Ectodermal cell (in vitro differentiated cells): ENCODE measurements around the gene CPAMD8.

Experiments
- H3K27ac ChIP-seq: 2 replicates; pipeline ENCODE4 v1.7.0; 2013; ENCODE audit warnings: mild to moderate bottlenecking, low read depth, low read length; ENCODE audit not compliant: insufficient read depth, poor library complexity, severe bottlenecking
- H3K27me3 ChIP-seq: 2 replicates; pipeline ENCODE4 v1.7.0; 2013; ENCODE audit warnings: mild to moderate bottlenecking, low read length; ENCODE audit not compliant: insufficient read depth, control insufficient read depth, poor library complexity, severe bottlenecking
- H3K36me3 ChIP-seq: one replicate; pipeline ENCODE4 v1.7.0; 2013; ENCODE audit warnings: low read length; ENCODE audit not compliant: control insufficient read depth, insufficient read depth
- H3K4me1 ChIP-seq: one replicate; pipeline ENCODE4 v1.7.0; 2013; ENCODE audit warnings: low read length; ENCODE audit not compliant: control insufficient read depth, insufficient read depth
- H3K4me3 ChIP-seq: 2 replicates; pipeline ENCODE4 v1.7.0; 2013; ENCODE audit warnings: low read depth, low read length, control low read depth; ENCODE audit not compliant: insufficient read depth
- H3K9me3 ChIP-seq: 2 replicates; pipeline ENCODE4 v1.7.0; 2013; ENCODE audit warnings: mild to moderate bottlenecking, low read length, moderate library complexity; ENCODE audit not compliant: control insufficient read depth
- WGBS, 2 experiments: methylation state at CpG; one replicate each; pipeline ENCODE4 v1.1.7; 2013; ENCODE audit warnings: missing lambda C conversion rate in 2 of 2; 5-methylcytosine and 5-hydroxymethylcytosine counted together

CPAMD8 gene

DNA sequence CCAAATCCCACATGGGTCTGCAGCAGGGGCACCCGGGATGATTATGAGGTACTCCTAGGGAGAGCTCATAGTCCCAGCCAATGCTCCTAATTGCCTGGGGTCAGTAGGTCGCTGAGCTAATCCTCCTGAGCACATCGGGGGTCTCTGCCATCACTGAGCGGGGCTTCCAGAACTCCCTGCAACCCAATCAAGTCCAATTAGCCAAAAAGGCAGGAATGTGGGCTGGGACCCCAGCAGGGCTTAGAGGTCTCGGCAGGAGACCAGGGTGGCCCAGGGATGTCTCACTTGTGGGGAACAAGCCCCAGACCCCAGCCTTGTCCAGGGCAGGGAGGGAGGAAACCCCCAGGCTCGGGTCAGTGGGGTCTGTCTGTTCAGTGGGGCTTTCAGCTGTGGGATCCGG lies 17.1 kb upstream of the CPAMD8 start:
- Histone ChIP-seq H3K9me3 (no peaks in the 10 kb centered on the region), H3K36me3 (no peaks in the 10 kb centered on the region), H3K4me1 (peaks cover 14% of the 10 kb centered on the region), H3K27me3 (no peaks in the 10 kb centered on the region), H3K27ac (no peak overlapping the region), H3K4me3 (no peak overlapping the region)
- WGBS, 2 experiments, result 59 to 66% methylated on average over 7 of the region's 7 CpGs

GRCh38 chr19:17041976-17042375 lies 15.4 kb upstream of the CPAMD8 start:
- H3K27me3 ChIP-seq, result no peaks in the 10 kb centered on the region
- 80 to 84% methylated on average over 11 of the region's 11 CpGs for WGBS, 2 experiments

GRCh38 chr19:17037966-17038500 lies 11.4 kb upstream of the CPAMD8 start:
- H3K27me3 ChIP-seq, result no peaks in the 10 kb centered on the region
- H3K9me3 ChIP-seq, result no peaks in the 10 kb centered on the region
- no peak overlapping the region for H3K4me3 ChIP-seq
- H3K4me1 ChIP-seq, result peaks cover 4% of the 10 kb centered on the region
- H3K27ac ChIP-seq, result no peak overlapping the region
- H3K36me3 ChIP-seq, result no peaks in the 10 kb centered on the region
- WGBS, 2 experiments, result 83 to 85% methylated on average over 15 of the region's 15 CpGs

More at GRCh38 chr19:17041976-17042375, 15.4 kb upstream of the CPAMD8 start:
- Histone ChIP-seq H3K9me3 (no peaks in the 10 kb centered on the region), H3K27ac (no peak overlapping the region), H3K36me3 (no peaks in the 10 kb centered on the region), H3K4me1 (peaks cover 14% of the 10 kb centered on the region), H3K4me3 (no peak overlapping the region)

DNA sequence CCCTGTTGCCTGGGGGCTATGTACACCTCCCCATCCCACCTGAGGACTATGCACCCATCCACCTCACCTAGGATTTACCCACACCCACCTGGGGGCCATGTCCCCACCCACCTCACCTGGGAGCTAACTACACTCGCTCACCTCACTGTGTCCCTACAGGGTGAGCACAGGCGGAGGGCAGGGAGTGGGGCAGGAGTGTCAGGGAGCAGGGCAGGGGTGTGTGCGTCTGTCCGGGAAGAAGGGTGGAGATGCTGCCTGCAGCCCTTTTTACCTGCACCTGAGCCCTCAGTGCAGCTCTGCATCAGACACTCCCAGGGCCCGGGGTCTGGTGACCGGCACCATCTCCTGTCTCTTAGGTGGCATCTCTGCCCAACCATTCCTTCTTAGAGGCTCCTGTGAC lies 10.6 kb upstream of the CPAMD8 start:
- H3K27me3 ChIP-seq, result no peaks in the 10 kb centered on the region
- no peak overlapping the region for H3K27ac ChIP-seq
- H3K9me3 ChIP-seq, result no peaks in the 10 kb centered on the region
- H3K4me1 ChIP-seq, result peaks cover 4% of the 10 kb centered on the region
- no peak overlapping the region for H3K4me3 ChIP-seq
- H3K36me3 ChIP-seq, result no peaks in the 10 kb centered on the region
- 95 to 96% methylated on average over 6 of the region's 6 CpGs for WGBS, 2 experiments

GRCh38 chr19:17036640-17037039 lies 10.0 kb upstream of the CPAMD8 start:
- Histone ChIP-seq H3K4me3 (no peak overlapping the region), H3K9me3 (no peaks in the 10 kb centered on the region), H3K36me3 (no peaks in the 10 kb centered on the region), H3K27me3 (no peaks in the 10 kb centered on the region), H3K27ac (no peak overlapping the region), H3K4me1 (peaks cover under 1% of the 10 kb centered on the region)
- WGBS, 2 experiments, result 90 to 93% methylated on average over 4 of the region's 4 CpGs

DNA sequence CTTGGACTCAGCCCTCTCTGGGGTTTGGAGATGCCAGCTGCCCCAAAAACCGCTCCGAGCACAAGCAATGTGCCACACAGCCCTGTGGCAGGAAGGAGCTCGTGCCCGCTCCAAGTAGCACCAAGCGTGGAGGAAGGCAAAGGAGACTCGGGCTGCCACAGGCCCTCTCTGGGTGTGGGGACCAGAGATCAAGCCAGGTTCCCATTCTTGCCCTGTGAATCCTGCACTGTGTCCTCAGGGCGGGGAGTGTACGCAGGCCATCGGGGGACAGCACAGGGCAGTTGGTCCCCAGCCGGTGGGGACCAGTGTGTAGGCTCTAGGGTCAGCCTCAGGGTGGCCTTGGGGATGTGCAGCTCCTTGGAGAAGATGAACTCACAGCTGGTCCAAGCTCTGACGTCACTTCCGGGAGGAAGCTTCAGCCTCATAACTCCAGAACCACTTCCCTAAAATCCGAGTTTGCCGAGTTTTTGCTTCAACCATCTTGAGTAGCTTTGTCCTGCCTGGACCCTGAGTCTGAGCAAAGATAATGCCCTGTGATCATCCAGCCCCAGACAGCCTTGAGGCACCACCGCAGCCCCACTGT lies 9.3 kb upstream of the CPAMD8 start:
- Histone ChIP-seq H3K36me3 (no peaks in the 10 kb centered on the region), H3K4me3 (no peak overlapping the region), H3K27ac (no peak overlapping the region), H3K4me1 (no peaks in the 10 kb centered on the region), H3K27me3 (no peaks in the 10 kb centered on the region), H3K9me3 (no peaks in the 10 kb centered on the region)
- 94% methylated on average over 15 of the region's 15 CpGs for WGBS, 2 experiments

DNA sequence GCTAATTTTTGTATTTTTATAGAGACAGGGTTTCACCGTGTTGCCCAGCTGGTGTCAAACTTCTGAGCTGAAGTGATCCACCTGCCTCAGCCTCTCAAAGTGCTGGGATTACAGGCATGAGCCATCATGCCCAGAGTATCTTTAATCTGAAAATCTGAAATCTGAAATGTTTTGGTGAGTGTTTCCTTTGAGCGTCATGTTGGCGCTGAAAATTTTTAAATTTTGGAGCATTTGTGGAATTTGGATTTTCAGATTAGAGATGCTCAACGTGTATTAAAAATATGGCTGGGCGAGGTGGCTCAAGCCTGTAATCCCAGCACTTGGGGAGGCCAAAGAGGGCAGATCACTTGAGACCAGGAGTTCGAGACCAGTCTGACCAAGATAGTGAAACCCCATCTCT lies 5.1 kb upstream of the CPAMD8 start:
- Histone ChIP-seq H3K27ac (no peak overlapping the region), H3K36me3 (no peaks in the 10 kb centered on the region), H3K9me3 (no peaks in the 10 kb centered on the region), H3K4me3 (no peak overlapping the region), H3K27me3 (no peaks in the 10 kb centered on the region), H3K4me1 (no peaks in the 10 kb centered on the region)
- WGBS, 2 experiments, result 89 to 90% methylated on average over 6 of the region's 6 CpGs

- Histone ChIP-seq H3K27ac (no peak overlapping the region), H3K4me1 (no peaks in the 10 kb centered on the region), H3K9me3 (no peaks in the 10 kb centered on the region), H3K36me3 (peaks cover 5% of the 10 kb centered on the region), H3K27me3 (peaks cover 10% of the 10 kb centered on the region), H3K4me3 (peak overlapping the region; percentile 73)
- 62 to 68% methylated on average over 7 of the region's 7 CpGs for WGBS, 2 experiments
Measured at GRCh38 chr19:17027535-17027975, 945 bp upstream of the CPAMD8 start.

GRCh38 chr19:17025991-17026658 lies 485 bp downstream of the CPAMD8 start:
- Histone ChIP-seq H3K9me3 (no peaks in the 10 kb centered on the region), H3K27ac (no peak overlapping the region), H3K4me1 (no peaks in the 10 kb centered on the region), H3K36me3 (peaks cover 5% of the 10 kb centered on the region), H3K4me3 (peak overlapping the region; percentile 73), H3K27me3 (peaks cover 10% of the 10 kb centered on the region)
- WGBS, 2 experiments, result 2% methylated on average over 35 to 37 of the region's 40 CpGs

DNA sequence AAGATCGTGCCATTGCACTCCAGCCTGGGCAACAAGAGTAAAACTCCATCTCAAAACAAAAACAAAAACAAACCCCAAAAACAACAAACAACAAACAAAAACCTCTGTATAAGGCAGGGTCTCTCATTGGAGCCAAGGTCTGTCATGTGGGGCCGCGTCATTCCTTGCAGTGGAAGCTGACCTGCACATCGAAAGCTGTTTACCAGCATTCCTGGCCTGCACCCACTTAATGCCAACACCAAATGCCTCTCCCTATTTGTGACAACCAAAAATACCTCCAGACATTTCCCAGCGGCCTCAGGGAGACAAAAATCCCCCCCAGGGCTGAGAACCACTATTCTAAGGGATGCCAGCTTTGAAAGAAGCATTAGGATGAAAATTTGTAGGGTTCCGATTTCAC lies 1.2 kb downstream of the CPAMD8 start:
- Histone ChIP-seq H3K9me3 (no peaks in the 10 kb centered on the region), H3K27ac (no peak overlapping the region), H3K36me3 (peaks cover 5% of the 10 kb centered on the region), H3K4me1 (no peaks in the 10 kb centered on the region), H3K4me3 (peak overlapping the region; percentile 73), H3K27me3 (peaks cover 10% of the 10 kb centered on the region)
- WGBS, 2 experiments, result 80 to 85% methylated on average over 6 of the region's 6 CpGs
